NCI-H2107 treated with DMSO at 0.1 percent for 48 hours (cell line): ENCODE data around the gene GALNT14.
"Not testable (repeated sequence)": the region's sequence is repeated elsewhere in the genome, so short reads cannot be mapped to it uniquely, and the experiment has no call there.

ENCODE experiments used
- DNase-seq: peaks from one replicate; lab custom pipeline; 2025; ENCODE audit not compliant: unreplicated experiment; lab: John Stamatoyannopoulos, UW

GALNT14 gene

GRCh38 chr2:30911327-30911726 is 226.9 kb downstream of the GALNT14 start:
- no peak for DNase-seq

GRCh38 chr2:30910686-30911085 is 227.6 kb downstream of the GALNT14 start:
- DNase-seq, result no peak

- DNase-seq, result not testable (repeated sequence)
Observed at GRCh38 chr2:30904437-30904836, 233.8 kb downstream of the GALNT14 start.

GRCh38 chr2:30903326-30903725 is 234.9 kb downstream of the GALNT14 start:
- DNase-seq, result no peak

- DNase-seq, result no peak
Observed at GRCh38 chr2:30900381-30900780, 237.9 kb downstream of the GALNT14 start.

GRCh38 chr2:30899516-30900054 is 238.7 kb downstream of the GALNT14 start:
- DNase-seq, result no peak

- DNase-seq, result no peak
Observed at GRCh38 chr2:30897539-30897938, 240.7 kb downstream of the GALNT14 start.

- no peak for DNase-seq
Observed at GRCh38 chr2:30894498-30895119, 243.6 kb downstream of the GALNT14 start.

- no peak for DNase-seq
Observed at GRCh38 chr2:30888852-30889409, 249.3 kb downstream of the GALNT14 start.

GRCh38 chr2:30886080-30886479 is 252.2 kb downstream of the GALNT14 start:
- no peak for DNase-seq

- DNase-seq, result no peak
Observed at GRCh38 chr2:30883822-30884221, 254.4 kb downstream of the GALNT14 start.

GRCh38 chr2:30883184-30883583 is 255.1 kb downstream of the GALNT14 start:
- no peak for DNase-seq

- no peak for DNase-seq
Observed at GRCh38 chr2:30880516-30880915, 257.7 kb downstream of the GALNT14 start.

GRCh38 chr2:30877833-30878232 is 260.4 kb downstream of the GALNT14 start:
- DNase-seq, result no peak

GRCh38 chr2:30872797-30873196 is 265.4 kb downstream of the GALNT14 start:
- no peak for DNase-seq

- DNase-seq, result peak; percentile 0
Observed at GRCh38 chr2:30871980-30872789, 266.1 kb downstream of the GALNT14 start.

- no peak for DNase-seq
Observed at GRCh38 chr2:30871440-30871839, 266.8 kb downstream of the GALNT14 start.

- DNase-seq, result no peak
Observed at GRCh38 chr2:30869988-30870387, 268.3 kb downstream of the GALNT14 start.

GRCh38 chr2:30867385-30867784 is 270.9 kb downstream of the GALNT14 start:
- no peak for DNase-seq

GRCh38 chr2:30866974-30867373 is 271.3 kb downstream of the GALNT14 start:
- no peak for DNase-seq

GRCh38 chr2:30865892-30866681 is 272.2 kb downstream of the GALNT14 start:
- no peak for DNase-seq
